ENCODE results near the gene CYB561.

The CYB561 gene

GRCh38 chr17:63448655-63449054, 2.5 kb upstream of the CYB561 start:
- DNase-seq, result no peak

- DNase-seq, result no peak
Measured at GRCh38 chr17:63447471-63448009, 1.4 kb upstream of the CYB561 start.

DNA sequence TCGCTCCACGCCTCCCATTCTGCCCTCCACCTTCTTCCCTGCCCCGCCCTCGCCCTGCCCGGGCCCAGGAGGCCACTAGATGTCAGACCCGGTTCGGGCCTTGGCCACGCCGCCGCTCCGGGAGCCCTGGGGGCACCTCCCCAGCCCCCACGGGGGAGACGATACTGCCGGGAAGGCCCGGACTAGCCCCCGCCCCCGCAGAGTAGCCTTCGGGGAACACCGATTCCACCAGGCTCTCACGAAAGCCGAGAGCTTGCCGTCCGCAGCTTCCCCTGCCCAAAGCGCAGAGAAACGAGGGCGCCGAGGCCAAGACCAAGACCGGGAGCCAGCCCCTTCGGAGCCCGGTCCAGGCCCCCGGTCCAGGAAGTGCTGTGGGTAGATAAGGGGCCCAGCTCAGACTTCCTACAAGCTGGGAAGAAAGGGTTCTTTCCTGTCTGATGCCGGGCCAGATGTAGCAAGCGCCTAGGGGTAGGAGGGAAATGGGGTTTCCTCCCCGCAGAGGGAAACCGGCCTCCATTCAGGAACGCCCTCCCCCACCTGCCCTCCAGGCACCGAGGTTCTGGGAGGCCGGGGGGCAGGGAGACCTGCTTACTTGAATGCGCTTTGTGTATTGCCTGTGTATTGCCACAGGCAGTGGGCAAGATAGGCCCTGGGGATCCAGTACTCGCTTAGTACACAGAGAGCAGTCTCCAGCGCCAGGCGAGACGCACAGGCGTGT, 806 bp upstream of the CYB561 start:
- peak; percentile 80 for DNase-seq

DNA sequence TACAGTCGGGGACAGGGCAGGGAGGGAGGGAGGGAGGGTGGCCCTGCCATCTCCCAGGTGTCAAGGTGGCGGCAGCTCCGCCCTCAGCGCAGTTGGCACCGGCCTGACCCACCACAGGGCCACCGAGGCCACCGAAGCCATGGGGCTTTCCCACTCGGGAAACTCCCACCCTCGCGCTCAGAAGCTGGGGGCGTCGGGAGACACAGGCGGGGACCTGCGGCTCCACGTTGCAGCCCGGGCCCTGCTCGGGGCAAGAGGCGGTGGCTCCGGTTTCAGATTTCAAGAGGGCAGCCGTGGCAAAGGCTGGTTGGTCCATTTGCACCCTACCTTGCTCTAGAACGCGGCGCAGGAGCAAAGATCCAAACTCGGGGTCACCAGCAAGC, 544 bp downstream of the CYB561 start:
- no peak for DNase-seq

DNA sequence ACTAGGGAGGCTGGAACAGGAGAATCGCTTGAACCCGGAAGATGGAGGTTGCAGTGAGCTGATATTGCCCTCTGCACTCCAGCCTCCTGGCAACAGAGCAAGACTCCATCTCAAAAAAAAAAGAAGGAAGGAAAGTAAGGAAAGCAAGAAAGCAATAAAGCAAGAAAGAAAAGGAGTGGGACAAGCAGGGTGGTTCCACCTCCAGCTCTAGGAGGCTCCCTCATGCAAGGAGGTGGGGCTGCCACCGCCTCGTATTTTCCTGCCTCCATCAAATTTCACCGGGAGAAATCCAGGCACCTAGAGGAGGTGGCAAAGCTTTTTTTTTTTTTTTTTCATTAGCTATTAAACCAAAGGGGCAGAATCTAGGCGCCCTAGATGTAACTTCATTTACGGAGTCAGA, 1.0 kb downstream of the CYB561 start:
- no peak for DNase-seq

DNA sequence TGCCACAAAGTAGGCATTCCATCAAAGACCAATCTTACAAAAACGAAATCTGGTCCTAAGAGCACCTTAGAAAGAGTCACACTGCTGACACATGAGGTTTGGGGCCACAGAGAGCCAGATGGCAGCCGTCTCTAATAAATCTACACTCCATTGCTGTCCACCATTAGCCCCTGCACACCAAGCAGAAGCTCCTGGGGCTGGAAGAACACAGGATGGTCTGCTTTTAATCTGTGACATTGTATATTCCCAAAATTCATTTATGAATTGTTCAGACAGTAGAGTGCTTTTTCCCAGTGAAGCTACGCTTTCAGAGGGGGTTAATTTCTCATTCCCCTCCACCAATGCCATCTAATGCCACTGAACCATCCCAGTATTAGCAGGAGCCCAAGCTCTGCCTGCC, 1.6 kb downstream of the CYB561 start:
- DNase-seq, result no peak

GRCh38 chr17:63443053-63443452, 3.1 kb downstream of the CYB561 start:
- DNase-seq, result no peak

- no peak for DNase-seq
Measured at GRCh38 chr17:63442549-63443035, 3.5 kb downstream of the CYB561 start.

GRCh38 chr17:63442074-63442473, 4.0 kb downstream of the CYB561 start:
- DNase-seq, result no peak

DNA sequence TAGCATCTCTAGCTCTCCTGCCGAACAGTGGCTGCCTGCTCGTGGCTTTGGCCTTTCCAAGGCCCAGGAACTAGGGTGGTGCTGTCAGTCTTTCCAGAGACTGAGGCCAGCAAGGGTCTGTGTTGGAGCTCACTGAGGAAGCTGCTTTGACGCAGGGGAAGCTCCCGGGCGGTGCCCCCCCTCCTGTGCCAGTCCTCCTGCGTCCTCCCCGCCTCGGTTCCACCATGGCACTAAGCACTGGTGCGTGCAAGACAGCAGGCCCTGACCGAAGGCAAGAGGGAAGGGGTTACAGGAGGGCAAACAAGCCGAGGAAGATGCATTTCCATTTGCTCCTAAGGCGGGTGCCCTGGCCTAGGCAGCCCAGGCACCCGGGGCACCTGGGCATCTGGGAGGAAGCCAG, 4.5 kb downstream of the CYB561 start:
- no peak for DNase-seq

- DNase-seq, result no peak
Measured at GRCh38 chr17:63440770-63441335, 5.3 kb downstream of the CYB561 start.

DNA sequence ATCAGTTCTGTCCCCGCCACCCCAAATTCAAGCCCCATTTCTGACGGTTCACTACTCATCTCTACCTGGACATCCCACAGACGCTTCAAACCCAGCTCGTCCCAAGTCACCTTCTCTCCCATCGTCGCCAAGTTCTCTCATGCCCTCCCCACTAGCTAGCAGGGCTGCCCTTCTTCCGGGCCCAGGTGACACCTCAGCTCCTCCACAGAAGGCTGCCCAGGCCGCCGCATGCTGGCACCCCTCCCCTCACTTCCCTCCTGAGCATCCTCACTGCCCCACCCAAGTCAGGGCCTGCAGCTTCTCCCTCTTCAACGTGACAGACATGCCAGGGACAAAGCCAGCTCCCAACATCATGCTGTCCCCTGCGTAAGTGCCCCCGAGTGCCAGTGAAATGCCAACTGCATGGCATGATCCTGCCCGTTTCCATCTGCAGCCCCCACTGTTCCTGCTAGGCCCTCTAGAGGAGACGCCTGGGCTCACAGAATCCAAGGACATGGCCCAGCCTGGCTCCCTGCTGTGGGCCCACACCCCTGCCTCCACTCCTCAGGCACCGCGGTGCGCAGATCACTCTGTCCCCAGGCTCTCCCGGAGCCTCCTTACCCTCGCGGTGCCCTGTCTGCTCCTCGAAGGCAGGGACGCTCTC, 5.9 kb downstream of the CYB561 start:
- no peak for DNase-seq

- no peak for DNase-seq
Measured at GRCh38 chr17:63439687-63440086, 6.4 kb downstream of the CYB561 start.

GRCh38 chr17:63438092-63439051, 7.7 kb downstream of the CYB561 start:
- DNase-seq, result no peak

- DNase-seq, result no peak
Measured at GRCh38 chr17:63437287-63438091, 8.6 kb downstream of the CYB561 start.

- no peak for DNase-seq
Measured at GRCh38 chr17:63436523-63437110, 9.5 kb downstream of the CYB561 start.

DNA sequence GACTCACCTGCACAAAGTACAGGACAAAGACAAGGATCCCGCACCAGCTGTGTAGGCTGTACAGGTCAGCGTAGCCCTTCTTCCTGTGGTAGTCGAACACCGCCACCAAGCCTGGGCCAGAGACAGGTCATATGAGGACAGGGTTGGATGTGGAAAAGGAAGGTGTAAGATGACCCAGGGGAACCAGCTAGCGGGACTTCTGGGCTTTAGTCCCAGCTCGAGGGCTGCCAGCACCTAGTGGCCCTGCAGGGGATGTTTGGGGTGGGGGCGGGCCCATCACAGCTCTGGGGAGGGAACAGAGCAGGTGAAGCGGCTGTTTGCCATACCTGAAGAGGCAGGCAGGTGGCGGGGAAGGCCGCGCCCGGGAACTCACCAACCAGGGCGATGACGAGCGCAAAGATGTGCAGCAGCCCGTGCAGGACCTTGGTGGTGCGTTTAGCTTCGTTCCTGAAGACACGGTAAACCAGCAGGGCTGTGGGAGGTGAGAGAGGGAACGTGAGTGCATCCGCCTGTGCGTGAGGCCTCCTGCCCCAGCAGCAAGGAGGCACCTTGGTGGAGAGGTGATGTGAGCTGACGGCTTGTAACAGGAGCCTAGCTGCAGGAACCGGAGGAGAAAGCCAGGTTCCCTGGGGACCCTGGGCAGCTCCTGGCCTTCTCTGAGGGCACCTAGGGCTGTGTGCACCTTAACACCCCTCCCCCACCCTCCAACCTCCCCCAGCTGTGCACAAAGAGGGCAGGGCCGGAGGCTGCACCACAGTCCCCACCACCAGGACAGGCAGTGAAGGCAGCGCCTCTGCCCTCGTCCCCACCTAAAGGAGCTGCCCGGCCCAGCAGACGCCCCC, 10.2 kb downstream of the CYB561 start:
- no peak for DNase-seq

DNA sequence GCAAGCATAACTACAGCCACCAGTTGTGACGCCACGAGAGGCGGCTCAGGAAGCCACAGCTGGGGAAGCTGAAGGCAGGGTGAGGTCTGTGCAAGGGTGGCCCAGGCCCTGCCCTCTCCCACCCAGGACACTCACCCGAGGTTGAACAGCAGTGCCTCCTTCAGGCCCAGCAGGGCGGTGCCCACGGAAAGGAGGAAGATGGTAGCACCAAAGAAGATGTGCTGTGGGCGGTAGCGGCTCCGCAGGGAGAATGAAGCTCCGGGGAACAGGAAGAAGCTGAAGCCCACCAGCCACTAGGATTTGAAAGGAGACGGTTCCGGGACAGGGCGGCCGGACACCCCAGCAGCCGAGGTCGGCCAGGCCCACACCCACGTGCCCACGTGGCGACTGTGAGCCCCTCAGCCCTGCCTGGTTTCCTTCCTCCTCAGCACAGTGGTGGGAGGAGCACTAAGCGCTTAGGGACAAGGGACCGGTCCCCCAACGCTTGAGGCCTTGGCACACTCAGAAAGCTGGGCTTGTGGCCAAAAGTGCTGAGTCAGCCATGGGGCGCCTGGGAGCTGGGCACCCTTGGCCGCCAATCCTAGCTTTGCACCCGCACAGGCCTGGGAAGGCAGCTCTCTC, 11.0 kb downstream of the CYB561 start:
- no peak for DNase-seq

GRCh38 chr17:63433746-63434591, 12.1 kb downstream of the CYB561 start:
- DNase-seq, result no peak
